Measurements from ENCODE around the gene TARS1.

Gene TARS1

GRCh38 chr5:33440482-33441240 is at the start of gene TARS1:
Gene TARS1, plus strand, starts transcription at chr5:33440965. Its CDS starts 122 bp downstream, at chr5:33441087.
- DNase-seq: peak; percentile 100

- no peak for DNase-seq
Observed at GRCh38 chr5:33398501-33398900, 42.3 kb upstream of the TARS1 start.

- no peak for DNase-seq
Observed at GRCh38 chr5:33400675-33401074, 40.1 kb upstream of the TARS1 start.

- no peak for DNase-seq
Observed at GRCh38 chr5:33401482-33402390, 39.0 kb upstream of the TARS1 start.

GRCh38 chr5:33403187-33403586 is 37.6 kb upstream of the TARS1 start:
- DNase-seq: no peak

- DNase-seq: no peak
Observed at GRCh38 chr5:33408816-33409215, 31.9 kb upstream of the TARS1 start.

- peak; percentile 31 for DNase-seq
Observed at GRCh38 chr5:33409435-33410170, 31.2 kb upstream of the TARS1 start.

GRCh38 chr5:33410221-33410620 is 30.5 kb upstream of the TARS1 start:
- DNase-seq: no peak

GRCh38 chr5:33411498-33411897 is 29.3 kb upstream of the TARS1 start:
- no peak for DNase-seq

- no peak for DNase-seq
Observed at GRCh38 chr5:33415811-33416354, 24.9 kb upstream of the TARS1 start.

- no peak for DNase-seq
Observed at GRCh38 chr5:33417632-33418031, 23.1 kb upstream of the TARS1 start.

GRCh38 chr5:33420946-33421345 is 19.8 kb upstream of the TARS1 start:
- DNase-seq: no peak

GRCh38 chr5:33422191-33422590 is 18.6 kb upstream of the TARS1 start:
- no peak for DNase-seq

- no peak for DNase-seq
Observed at GRCh38 chr5:33423018-33423630, 17.6 kb upstream of the TARS1 start.

GRCh38 chr5:33425314-33425713 is 15.5 kb upstream of the TARS1 start:
- no peak for DNase-seq

- no peak for DNase-seq
Observed at GRCh38 chr5:33430983-33431382, 9.8 kb upstream of the TARS1 start.

GRCh38 chr5:33432656-33433055 is 8.1 kb upstream of the TARS1 start:
- no peak for DNase-seq

GRCh38 chr5:33433303-33434240 is 7.2 kb upstream of the TARS1 start:
- DNase-seq: no peak

- peak; percentile 49 for DNase-seq
Observed at GRCh38 chr5:33435893-33436490, 4.8 kb upstream of the TARS1 start.

- no peak for DNase-seq
Observed at GRCh38 chr5:33438996-33439395, 1.8 kb upstream of the TARS1 start.
